Smooth muscle cell (in vitro differentiated cells): ENCODE results near the gene HELZ2. TPM values are rescaled to one million over a fixed set of nuclear protein-coding genes. Genes with fewer than 3 reads are reported as not detected.
A peak's percentile ranks its signal among the peaks of the same experiment; 100 is the strongest.

Source experiments
- DNase-seq: peaks from one replicate; lab custom pipeline; 2025; ENCODE audit not compliant: unreplicated experiment; lab: John Stamatoyannopoulos, UW
- H2AFZ ChIP-seq: fragments of 200-600 bp; sonication (generic); 2 replicates; pipeline ENCODE4 v1.6.0; 2016; ENCODE audit warnings: antibody characterized with exemption, low read depth, mild to moderate bottlenecking
- H3F3A ChIP-seq: fragments of 200-600 bp; sonication (generic); 2 replicates; pipeline ENCODE4 v1.6.0; 2017; ENCODE audit warnings: antibody characterized with exemption, low read depth
- H3K27ac ChIP-seq: fragments of 200-600 bp; sonication (generic); 2 replicates; pipeline ENCODE4 v1.5.1; 2016; ENCODE audit warnings: low read depth, mild to moderate bottlenecking
- H3K27me3 ChIP-seq: fragments of 200-600 bp; sonication (generic); 2 replicates; pipeline ENCODE4 v1.6.1; 2016; ENCODE audit warnings: low read depth, mild to moderate bottlenecking
- H3K36me3 ChIP-seq: fragments of 200-600 bp; sonication (generic); 2 replicates; pipeline ENCODE4 v1.5.1; 2016; ENCODE audit warnings: low read depth
- H3K4me1 ChIP-seq: fragments of 200-600 bp; sonication (generic); 2 replicates; pipeline ENCODE4 v1.5.1; 2016; ENCODE audit warnings: low read depth
- H3K4me2 ChIP-seq: fragments of 200-600 bp; sonication (generic); 2 replicates; pipeline ENCODE4 v1.6.0; 2016; ENCODE audit warnings: mild to moderate bottlenecking
- H3K4me3 ChIP-seq: fragments of 200-600 bp; sonication (generic); 2 replicates; pipeline ENCODE4 v1.5.1; 2016; ENCODE audit warnings: mild to moderate bottlenecking
- H3K79me2 ChIP-seq: fragments of 200-600 bp; sonication (generic); 2 replicates; pipeline ENCODE4 v1.6.0; 2016; ENCODE audit warnings: low read depth, mild to moderate bottlenecking
- H3K9ac ChIP-seq: fragments of 200-600 bp; sonication (generic); 2 replicates; pipeline ENCODE4 v1.6.0; 2016; ENCODE audit warnings: low read depth
- H3K9me3 ChIP-seq: fragments of 200-600 bp; sonication (generic); replicated peaks from 2 replicates; pipeline ENCODE4 v1.5.1; 2016; ENCODE audit warnings: low read depth
- H4K20me1 ChIP-seq: fragments of 200-600 bp; sonication (generic); 2 replicates; pipeline ENCODE4 v1.6.0; 2016; ENCODE audit warnings: low read depth
- WGBS: methylation state at CpG from one replicate; pipeline ENCODE4 v1.1.7; 2016; ENCODE audit warnings: low lambda C conversion rate; 5-methylcytosine and 5-hydroxymethylcytosine counted together
- polyA plus RNA-seq: library from polyadenylated mRNA; unstranded; fragments of >200 nt; fragmentation: Nextera tagmentation; extraction: Ambion mirVana; gene quantifications from 2 replicates; pipeline ENCODE4 v1.2.1, GENCODE V29; 2016
- total RNA-seq: library from RNA; depleted of rRNA; stranded (reverse); fragments of >200 nt; gene quantifications from 2 replicates; pipeline ENCODE4 v1.2.3, GENCODE V29; 2014
- TF ChIP-seq, protein P1 (sequence below): fragments of 200-600 bp; sonication (generic); IDR thresholded peaks from 2 replicates; pipeline ENCODE4 v1.5.1; 2017; ENCODE audit warnings: borderline replicate concordance, mild to moderate bottlenecking, antibody characterized with exemption; ENCODE audit not compliant: insufficient read depth, poor library complexity, severe bottlenecking

HELZ2 gene
- total and polyA plus RNA-seq, 2 experiments from 2014 or later = 3.0 to 13.8 TPM

DNA sequence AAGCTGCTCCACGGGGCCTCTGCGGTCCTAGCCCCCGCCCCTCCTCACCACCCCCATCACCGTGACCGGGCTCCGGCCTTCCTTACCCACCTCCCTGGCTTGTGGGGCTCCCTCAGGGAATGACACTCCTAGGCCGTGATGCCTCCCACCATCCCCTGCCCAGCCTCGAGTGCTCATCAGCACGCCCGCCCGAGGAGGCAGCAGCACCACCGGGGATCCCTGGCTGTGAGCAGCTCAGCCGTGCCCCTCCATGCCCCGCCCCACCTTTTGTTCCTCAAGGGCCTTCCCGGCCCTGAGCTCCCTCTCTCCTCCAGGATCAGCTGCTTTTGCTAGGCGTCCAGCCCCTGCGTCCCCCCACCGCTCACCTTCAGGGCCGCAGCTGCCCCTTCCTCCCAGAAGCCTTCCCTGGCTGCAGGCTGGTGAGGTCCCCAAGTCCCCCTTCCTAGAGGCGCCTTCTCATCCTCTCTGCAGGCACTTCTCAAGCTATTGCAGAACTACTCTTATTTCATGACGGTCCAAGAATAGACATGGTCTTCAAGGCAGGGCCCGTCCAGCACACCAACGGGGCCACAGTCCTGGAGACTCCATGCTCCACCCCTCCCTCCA is 17.1 kb downstream of the HELZ2 start:
- Histone ChIP-seq H3K27ac (no peak overlapping the region), H3K27me3 (no peaks in the 10 kb centered on the region), H3K9me3 (no peaks in the 10 kb centered on the region), H3K79me2 (no peaks in the 10 kb centered on the region), H4K20me1 (no peaks in the 10 kb centered on the region), H3K4me1 (peaks cover 8% of the 10 kb centered on the region), H3F3A (peaks cover 18% of the 10 kb centered on the region), H3K4me2 (no peak overlapping the region), H2AFZ (no peak overlapping the region), H3K36me3 (no peaks in the 10 kb centered on the region), H3K4me3 (no peak overlapping the region), H3K9ac (no peak overlapping the region)
- no peak for DNase-seq
- 83% methylated on average over 19 of the region's 23 CpGs for WGBS
- TF ChIP-seq, protein P1, sequence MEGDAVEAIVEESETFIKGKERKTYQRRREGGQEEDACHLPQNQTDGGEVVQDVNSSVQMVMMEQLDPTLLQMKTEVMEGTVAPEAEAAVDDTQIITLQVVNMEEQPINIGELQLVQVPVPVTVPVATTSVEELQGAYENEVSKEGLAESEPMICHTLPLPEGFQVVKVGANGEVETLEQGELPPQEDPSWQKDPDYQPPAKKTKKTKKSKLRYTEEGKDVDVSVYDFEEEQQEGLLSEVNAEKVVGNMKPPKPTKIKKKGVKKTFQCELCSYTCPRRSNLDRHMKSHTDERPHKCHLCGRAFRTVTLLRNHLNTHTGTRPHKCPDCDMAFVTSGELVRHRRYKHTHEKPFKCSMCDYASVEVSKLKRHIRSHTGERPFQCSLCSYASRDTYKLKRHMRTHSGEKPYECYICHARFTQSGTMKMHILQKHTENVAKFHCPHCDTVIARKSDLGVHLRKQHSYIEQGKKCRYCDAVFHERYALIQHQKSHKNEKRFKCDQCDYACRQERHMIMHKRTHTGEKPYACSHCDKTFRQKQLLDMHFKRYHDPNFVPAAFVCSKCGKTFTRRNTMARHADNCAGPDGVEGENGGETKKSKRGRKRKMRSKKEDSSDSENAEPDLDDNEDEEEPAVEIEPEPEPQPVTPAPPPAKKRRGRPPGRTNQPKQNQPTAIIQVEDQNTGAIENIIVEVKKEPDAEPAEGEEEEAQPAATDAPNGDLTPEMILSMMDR = no peak

DNA sequence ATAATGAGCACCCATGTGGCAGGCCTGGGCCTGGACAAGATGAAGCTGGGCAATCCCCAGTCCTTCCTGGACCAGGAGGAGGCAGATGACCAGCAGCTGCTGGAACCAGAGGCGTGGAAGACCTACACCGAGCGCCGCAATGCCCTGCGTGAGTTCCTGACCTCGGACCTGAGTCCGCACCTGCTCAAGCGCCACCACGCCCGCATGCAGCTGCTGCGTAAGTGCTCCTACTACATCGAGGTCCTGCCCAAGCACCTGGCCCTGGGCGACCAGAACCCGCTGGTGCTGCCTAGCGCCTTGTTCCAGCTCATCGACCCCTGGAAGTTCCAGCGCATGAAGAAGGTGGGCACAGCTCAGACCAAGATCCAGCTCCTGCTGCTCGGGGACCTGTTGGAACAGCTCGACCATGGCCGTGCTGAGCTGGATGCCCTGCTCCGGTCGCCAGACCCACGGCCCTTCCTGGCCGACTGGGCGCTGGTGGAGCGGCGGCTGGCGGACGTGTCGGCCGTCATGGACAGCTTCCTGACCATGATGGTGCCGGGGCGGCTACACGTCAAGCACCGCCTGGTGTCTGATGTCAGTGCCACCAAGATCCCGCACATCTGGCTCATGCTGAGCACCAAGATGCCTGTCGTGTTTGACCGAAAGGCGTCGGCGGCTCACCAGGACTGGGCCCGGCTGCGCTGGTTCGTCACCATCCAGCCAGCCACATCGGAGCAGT is 18.2 kb downstream of the HELZ2 start:
- Histone ChIP-seq H3K79me2 (no peaks in the 10 kb centered on the region), H4K20me1 (no peaks in the 10 kb centered on the region), H2AFZ (no peak overlapping the region), H3K4me2 (no peak overlapping the region), H3K27ac (no peak overlapping the region), H3K4me3 (no peak overlapping the region), H3K4me1 (peaks cover 8% of the 10 kb centered on the region), H3K27me3 (no peaks in the 10 kb centered on the region), H3F3A (peaks cover 18% of the 10 kb centered on the region), H3K9me3 (no peaks in the 10 kb centered on the region), H3K9ac (no peak overlapping the region), H3K36me3 (no peaks in the 10 kb centered on the region)
- 98% methylated on average over 45 of the region's 45 CpGs for WGBS
- TF ChIP-seq, protein P1 = no peak
- no peak for DNase-seq

DNA sequence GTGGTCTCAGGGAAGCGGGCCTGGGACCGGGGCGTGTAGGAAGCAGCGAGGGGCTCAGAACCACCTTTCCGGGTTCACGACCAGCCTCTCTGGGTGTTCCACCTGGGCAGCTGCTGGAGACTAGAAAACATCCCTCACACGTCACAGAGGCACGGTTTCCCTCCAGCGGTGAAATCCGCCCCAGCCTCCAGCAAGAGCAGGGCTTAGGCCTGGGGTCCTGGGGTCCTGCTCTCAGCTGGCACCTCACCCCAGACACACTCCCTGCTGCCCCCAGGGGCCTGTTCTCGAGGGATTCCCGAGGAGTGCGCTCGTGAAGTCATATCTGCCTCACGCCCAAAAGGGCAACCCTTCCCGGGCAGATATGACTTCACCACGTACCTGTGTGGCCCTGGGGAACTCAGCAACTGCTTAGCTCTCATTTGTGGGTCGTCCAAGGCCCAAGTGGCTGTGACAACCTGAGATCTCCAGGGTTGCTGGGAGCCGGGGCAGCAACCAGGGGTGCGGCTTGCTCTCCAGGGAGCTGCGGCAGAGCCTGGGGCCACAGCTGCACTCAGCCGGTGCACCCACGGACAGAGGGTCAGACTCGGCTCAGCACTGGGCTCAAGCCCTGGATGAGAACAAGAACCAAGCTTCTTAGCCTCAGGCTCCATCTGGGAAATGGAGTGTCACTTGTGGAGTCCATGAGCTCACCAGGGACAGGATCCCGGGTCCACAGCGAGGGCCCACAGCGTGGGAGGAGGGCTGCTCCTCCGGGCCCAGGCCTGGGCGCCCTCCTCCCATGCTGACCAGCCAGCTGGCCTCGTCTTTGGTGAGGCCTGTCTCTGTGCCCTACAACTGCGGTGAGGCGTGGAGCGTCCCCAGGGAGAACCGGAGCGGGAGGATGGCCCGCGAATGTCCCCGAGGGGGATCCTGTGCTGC is 19.4 kb downstream of the HELZ2 start:
- Histone ChIP-seq H4K20me1 (no peaks in the 10 kb centered on the region), H3K4me1 (peaks cover 8% of the 10 kb centered on the region), H3K9ac (peak overlapping the region; percentile 93), H3K4me2 (peak overlapping the region; percentile 100), H3K27ac (no peak overlapping the region), H3K36me3 (no peaks in the 10 kb centered on the region), H3K9me3 (no peaks in the 10 kb centered on the region), H3K27me3 (no peaks in the 10 kb centered on the region), H2AFZ (no peak overlapping the region), H3K79me2 (no peaks in the 10 kb centered on the region), H3K4me3 (peak overlapping the region; percentile 87), H3F3A (peaks cover 18% of the 10 kb centered on the region)
- WGBS = 74% methylated on average over 33 of the region's 38 CpGs
- TF ChIP-seq, protein P1 = no peak
- no peak for DNase-seq
